Fibroblast of skin of right biceps (primary cell): ENCODE measurements around the gene LIN7C.

ENCODE experiments used
- DNase-seq: peaks from one replicate; pipeline ENCODE4 v3.0.0-alpha.2; 2013

Gene LIN7C

DNA sequence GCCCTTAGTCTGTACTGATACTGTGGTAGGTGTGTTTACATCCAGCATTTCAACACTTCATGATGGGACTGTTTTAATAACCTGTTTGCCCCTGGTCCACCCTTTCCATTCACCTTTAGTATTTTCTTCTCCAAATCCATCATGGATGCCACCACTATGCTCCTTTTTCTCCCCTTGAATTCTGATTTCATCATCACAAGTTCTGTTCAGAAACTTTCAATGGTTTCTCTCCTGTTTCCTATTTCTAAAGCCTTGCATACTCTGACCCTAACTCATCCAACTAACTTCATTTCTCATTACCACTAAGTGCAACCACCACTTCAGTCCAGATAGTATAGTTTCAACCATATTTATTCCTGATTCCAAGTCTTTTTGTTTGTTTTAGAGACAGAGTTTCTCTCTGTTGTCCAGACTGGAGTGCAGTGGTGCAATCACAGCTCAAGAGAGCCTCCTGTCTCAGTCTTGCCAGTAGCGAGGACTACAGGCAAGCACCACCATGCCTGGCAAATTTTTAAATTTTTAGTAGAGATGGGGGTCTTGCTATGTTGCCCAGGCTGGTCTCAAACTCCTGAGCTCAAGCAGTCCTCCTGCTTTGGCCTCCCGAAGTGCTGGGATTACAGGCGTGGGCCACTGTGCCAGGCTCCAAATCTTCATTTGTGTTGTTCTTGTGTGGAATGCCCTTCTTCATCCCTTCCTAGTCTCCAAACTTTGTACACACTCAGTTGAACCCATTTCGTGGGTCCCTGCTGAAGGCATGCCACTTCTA is 1.2 kb upstream of the LIN7C start:
- DNase-seq, result peak; percentile 3

- peak; percentile 19 for DNase-seq
These were observed 788 bp downstream of the LIN7C start for GRCh38 chr11:27505781-27506180.

GRCh38 chr11:27504205-27504604 is 2.4 kb downstream of the LIN7C start:
- no peak for DNase-seq

GRCh38 chr11:27501100-27501499 is 5.5 kb downstream of the LIN7C start:
- no peak for DNase-seq

DNA sequence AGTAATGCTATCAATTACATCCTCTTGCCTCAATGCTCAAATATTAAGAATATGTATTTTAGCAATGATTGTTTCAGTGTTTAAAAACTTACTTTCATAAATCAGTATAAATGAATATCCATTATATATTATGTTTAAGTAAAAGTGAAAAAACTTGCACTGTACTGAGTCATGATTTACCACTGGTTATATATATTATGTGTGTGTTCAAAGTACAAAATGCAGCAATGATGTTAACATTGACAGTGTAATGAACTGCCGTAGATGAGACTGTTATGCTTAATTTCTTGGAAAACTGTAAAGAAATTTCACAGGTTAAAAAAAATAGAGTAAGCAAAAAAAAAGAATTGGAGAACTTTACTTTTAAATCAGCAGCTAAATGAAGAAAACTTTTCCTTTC is 8.7 kb downstream of the LIN7C start:
- DNase-seq, result no peak

DNA sequence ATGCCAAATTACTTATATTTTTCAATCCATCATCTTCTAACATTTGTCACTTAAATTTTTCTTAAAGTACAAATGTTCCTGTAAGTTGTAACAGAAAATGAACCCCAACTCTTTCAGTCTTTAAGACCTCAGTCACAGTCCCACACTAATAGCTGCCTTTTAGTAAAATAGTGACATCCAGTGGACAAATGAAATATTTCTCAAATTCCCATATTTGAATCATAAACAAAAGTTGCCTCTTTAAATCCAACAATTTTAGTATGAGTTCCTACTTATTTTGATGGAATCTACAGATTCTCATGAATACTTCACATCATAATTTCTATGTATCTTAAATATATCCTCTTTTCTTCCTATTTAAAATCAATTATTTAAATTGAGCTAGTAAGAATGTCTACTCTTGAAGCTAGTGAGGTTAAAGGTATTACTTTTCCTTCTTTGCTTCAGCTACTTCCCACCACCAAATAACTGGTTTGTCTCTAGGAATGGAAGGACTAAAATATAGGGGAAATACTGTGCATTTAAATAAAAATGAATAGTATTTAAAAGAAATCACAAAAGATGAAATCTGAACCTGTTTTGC is 9.2 kb downstream of the LIN7C start:
- DNase-seq, result peak; percentile 31

GRCh38 chr11:27496461-27496860 is 10.1 kb downstream of the LIN7C start:
- DNase-seq, result peak; percentile 4

GRCh38 chr11:27495710-27496300 is 10.8 kb downstream of the LIN7C start:
- no peak for DNase-seq

DNA sequence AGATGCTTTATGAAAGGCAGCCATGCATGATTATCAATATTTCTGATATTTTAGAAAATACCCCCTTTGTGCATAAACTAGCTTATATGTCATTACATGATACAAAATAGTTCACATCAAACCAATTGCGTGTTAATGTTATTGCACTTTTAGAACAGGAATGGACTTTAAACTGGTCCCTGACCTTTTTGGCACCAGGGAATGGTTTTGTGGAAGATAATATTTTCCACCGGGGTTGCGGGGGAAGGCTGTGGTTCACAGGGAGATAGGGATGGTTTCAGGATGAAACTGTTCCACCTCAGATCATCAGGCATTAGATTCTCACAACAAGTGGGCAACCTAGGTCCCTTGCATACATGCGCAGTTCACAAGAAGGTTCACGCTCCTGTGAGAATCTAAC is 17.5 kb downstream of the LIN7C start:
- DNase-seq, result no peak

- DNase-seq, result no peak
These were observed 18.9 kb downstream of the LIN7C start for GRCh38 chr11:27487706-27488105.

DNA sequence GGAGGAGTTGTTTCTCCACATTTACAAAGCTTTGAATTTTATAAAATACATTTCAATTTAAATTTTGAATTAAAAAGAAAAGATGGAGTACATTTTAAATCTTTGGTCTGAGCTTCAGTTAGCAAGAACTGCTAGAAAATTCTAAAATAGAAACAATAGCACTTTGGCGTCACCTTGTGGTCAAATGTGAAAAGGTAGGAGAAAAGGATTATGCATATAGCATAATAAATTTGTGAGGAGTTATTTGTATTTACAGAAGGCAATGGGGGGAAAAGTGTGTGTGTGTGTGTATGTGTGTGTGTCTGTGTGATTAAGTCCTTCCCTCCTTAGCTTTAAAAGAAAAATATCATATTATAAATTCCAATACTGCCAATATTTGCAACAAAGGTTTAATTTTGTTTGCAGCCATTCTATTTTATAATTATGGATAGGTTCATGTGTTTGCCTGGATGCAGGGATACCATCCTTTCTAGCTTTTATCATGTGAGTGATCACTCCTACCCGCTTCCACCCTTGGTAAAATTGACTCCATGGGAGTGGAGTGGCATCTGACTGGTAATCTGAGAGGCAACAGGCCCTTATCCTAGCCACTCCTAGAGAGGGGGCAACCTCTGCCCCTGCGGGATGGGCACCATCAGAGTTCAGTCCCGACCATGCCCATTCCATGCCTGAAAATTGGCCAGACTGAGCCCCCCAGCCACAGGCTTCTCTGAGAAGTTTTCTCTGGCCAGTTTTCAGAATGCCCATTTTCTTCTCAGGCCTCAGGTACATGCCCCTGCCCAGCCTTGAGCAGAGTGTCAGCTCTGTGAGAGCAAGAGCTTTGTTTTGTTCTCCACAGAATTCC is 20.4 kb downstream of the LIN7C start:
- DNase-seq, result peak; percentile 69

GRCh38 chr11:27482793-27483192 is 23.8 kb downstream of the LIN7C start:
- no peak for DNase-seq

- no peak for DNase-seq
These were observed 24.6 kb downstream of the LIN7C start for GRCh38 chr11:27481992-27482391.

- no peak for DNase-seq
These were observed 28.7 kb downstream of the LIN7C start for GRCh38 chr11:27477831-27478230.

DNA sequence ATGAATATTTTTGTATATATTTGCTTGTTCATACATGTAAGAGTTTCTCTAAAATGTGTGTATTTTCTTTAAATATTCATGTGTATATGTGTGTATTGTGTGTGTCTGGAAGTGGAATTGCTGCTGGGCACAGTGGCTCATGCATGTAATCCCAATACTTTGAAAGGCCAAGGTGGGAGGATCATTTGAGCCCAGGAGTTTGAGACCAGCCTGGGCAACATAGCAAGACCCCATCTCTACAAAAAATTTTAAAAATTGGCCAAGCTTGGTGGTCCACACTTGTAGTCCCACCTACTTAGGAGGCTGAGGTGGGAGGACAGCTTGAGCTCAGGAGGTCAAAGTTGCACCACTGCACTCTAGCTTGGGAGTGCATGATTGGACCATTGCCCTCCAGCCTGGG is 29.3 kb downstream of the LIN7C start:
- no peak for DNase-seq

- DNase-seq, result no peak
These were observed 30.9 kb downstream of the LIN7C start for GRCh38 chr11:27475622-27476021.

DNA sequence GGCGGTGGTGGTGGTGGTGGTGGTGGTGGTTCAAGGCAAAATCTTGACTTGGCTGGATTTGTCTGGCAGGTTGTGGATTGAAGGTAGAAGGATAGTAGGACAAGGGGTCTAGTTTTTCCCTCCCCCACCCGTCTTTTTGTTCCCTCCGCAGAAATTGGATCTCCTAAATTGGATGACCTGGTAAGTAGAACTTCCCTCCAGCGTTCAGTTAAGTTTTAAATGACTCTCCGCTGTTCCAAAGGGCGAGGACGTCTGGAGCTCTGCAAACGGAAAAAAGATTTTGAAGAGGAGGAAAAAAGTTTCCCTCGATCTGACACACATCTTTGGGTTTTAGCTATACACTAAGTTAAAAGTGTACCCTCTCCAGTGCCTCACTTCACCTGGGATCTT is 33.6 kb downstream of the LIN7C start:
- DNase-seq, result no peak

GRCh38 chr11:27472398-27473016 is 34.1 kb downstream of the LIN7C start, which contains the start of gene LGR4:
TSS of gene LGR4 (minus strand) at chr11:27472790. CDS start at chr11:27472302, 488 bp downstream.
- peak; percentile 97 for DNase-seq

DNA sequence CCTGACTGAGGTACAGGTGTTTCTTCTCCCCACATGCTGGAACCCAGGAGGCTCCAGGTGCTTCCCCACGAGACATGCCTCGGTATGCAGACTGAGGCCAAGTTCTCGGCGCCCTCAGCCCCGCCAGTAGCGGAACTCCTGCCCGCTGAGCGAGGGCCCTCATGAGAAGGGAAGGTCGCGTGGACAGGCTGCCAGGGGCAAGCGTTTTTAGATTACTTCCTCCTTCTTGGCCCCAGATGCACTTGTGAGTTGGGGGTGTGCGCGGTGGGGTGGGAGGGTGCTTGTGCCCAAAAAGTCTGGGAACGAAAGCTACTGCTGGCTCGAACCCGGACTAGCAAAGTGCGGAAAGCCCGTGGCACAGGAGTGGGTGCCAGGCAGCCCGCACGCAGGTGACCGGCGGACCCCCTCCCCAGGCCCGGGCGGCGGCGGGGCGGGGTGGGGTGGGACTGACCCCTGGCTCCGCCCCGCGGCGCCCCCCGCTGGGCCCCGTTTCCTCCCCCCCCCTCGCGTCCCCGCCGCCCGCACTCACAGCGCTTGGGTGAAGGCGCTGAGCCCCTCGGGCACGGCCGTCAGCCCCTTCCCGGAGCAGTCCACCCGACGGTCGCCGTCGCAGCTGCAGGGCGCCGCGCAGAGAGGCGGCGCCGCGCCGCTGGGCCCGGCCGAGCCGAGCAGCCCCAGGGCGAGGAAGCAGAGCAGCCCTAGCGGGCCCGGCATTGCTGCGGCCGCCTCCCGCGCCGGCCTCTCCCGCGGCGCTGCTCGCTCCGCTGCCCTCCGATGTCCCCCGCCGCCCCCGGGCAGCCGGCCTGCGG is 34.8 kb downstream of the LIN7C start:
- DNase-seq, result no peak

- no peak for DNase-seq
These were observed 35.6 kb downstream of the LIN7C start for GRCh38 chr11:27470826-27471588.

GRCh38 chr11:27470166-27470565 is 36.4 kb downstream of the LIN7C start:
- no peak for DNase-seq
